Measurements from ENCODE around the gene KRT79.

- TF ChIP-seq JUND (IDR thresholded peaks at IDR 0.05) = no peak
- no peak for TF ChIP-seq POLR2AphosphoS5 (IDR thresholded peaks at IDR 0.05; ENCODE audit: low read depth, low read length)
- no peak for TF ChIP-seq CTCF (IDR thresholded peaks at IDR 0.05)
- TF ChIP-seq FOXJ3 (CRISPR knock-in tag; IDR thresholded peaks at IDR 0.05) = no peak
- TF ChIP-seq USF1 (IDR thresholded peaks at IDR 0.05; ENCODE audit: borderline replicate concordance, low read depth) = no peak
- TF ChIP-seq RFX5 (IDR thresholded peaks at IDR 0.05; ENCODE audit: low read length) = no peak
- TF ChIP-seq IRF3 (IDR thresholded peaks at IDR 0.05; ENCODE audit: low read depth, low read length) = no peak
Observed at GRCh38 chr12:52813203-52813819, 20.8 kb downstream of the KRT79 start.

All from SK-N-SH (cell line).